ENCODE measurements around the gene SLCO6A1. TPM values are rescaled to one million over a fixed set of nuclear protein-coding genes. Genes with fewer than 3 reads are reported as not detected.
"Not testable (repeated sequence)": the region's sequence is repeated elsewhere in the genome, so short reads cannot be mapped to it uniquely, and the experiment has no call there.

Gene SLCO6A1
- total and polyA plus RNA-seq, 2 experiments from 2014 or later, result 0.34 to 3.1 TPM

GRCh38 chr5:102511666-102512065, 12.9 kb upstream of the SLCO6A1 start:
- Histone ChIP-seq H3K4me2 (no peak overlapping the region), H3F3A (replicated peaks; ENCODE audit: low read depth) (no peaks in the 10 kb centered on the region), H3K9me2 (ENCODE audit: insufficient read depth) (no peaks in the 10 kb centered on the region), H3K27me3 (ENCODE audit: insufficient read depth) (no peaks in the 10 kb centered on the region), H3K27ac (ENCODE audit: low read depth) (no peak overlapping the region), H3K4me1 (ENCODE audit: insufficient read depth) (no peaks in the 10 kb centered on the region), H2AFZ (no peak overlapping the region), H3K79me2 (replicated peaks; ENCODE audit: insufficient read depth) (no peaks in the 10 kb centered on the region), H4K20me1 (replicated peaks; ENCODE audit: insufficient read depth) (no peaks in the 10 kb centered on the region), H3K4me3 (no peak overlapping the region), H3K36me3 (ENCODE audit: insufficient read depth) (no peaks in the 10 kb centered on the region)
- Mint-ChIP-seq H3K27me3 (ENCODE audit: insufficient read depth, low read depth, poor library complexity) (peaks cover 3% of the 10 kb centered on the region), H3K27ac (no peak overlapping the region), H3K9me3 (no peaks in the 10 kb centered on the region), H3K4me1 (no peaks in the 10 kb centered on the region), H3K4me3 (no peak overlapping the region), H3K36me3 (ENCODE audit: low read depth) (no peaks in the 10 kb centered on the region)
- no peak for ATAC-seq
- TF ChIP-seq CREB1 (CRISPR knock-in tag; IDR thresholded peaks at IDR 0.05; ENCODE audit: low read depth) (no peak), CTCF (conservative IDR thresholded peaks at IDR 0.05; ENCODE audit: low read depth in 2 of 2) (no peak), POLR2AphosphoS5 (IDR thresholded peaks at IDR 0.05; ENCODE audit: low read depth) (no peak), ZNF331 (CRISPR knock-in tag; IDR thresholded peaks at IDR 0.05; ENCODE audit: low read depth) (no peak), EZH2 (IDR thresholded peaks at IDR 0.05; ENCODE audit: low read depth, unreplicated experiment) (no peak), ZNF114 (CRISPR knock-in tag; IDR thresholded peaks at IDR 0.05) (no peak), NANOG (IDR thresholded peaks at IDR 0.05; ENCODE audit: borderline replicate concordance) (no peak), STAT1 (IDR thresholded peaks at IDR 0.05; ENCODE audit: unreplicated experiment) (no peak), ETS1 (IDR thresholded peaks at IDR 0.05) (no peak)
- no peak for DNase-seq (ENCODE audit: low spot score)

DNA sequence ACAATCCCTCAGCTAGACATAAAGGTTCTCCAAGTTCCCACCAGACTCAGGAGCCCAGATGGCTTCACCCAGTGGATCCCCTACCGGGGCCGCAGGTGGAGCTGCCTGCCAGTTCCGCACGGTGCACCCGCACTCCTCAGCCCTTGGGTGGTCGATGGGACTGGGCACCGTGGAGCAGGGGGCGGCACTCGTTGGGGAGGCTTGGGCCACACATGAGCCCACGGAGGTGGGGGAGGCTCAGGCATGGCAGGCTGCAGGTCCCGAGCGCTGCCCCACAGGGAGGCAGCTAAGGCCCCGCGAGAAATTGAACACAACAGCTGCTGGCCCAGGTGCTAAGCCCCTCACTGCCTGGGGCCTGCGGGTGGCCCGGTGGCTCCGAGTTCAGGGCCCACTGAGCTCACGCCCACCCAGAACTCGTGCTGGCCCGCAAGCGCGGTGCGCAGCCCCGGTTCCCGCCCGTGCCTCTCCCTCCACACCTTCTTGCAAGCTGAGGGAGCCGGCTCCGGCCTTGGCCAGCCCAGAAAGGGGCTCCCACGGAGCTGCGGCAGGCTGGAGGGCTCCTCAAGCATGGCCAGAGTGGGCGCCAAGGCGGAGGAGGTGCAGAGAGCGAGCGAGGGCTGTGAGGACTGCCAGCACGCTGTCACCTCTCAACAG, 7.4 kb downstream of the SLCO6A1 start:
- H3K27ac ChIP-seq (ENCODE audit: low read depth); H3K4me3 ChIP-seq; H3K27me3 ChIP-seq (ENCODE audit: insufficient read depth); H3K36me3 ChIP-seq (ENCODE audit: insufficient read depth); H3K4me3 Mint-ChIP-seq; H3K4me2 ChIP-seq; H2AFZ ChIP-seq; H3K79me2 ChIP-seq (replicated peaks; ENCODE audit: insufficient read depth); ATAC-seq; H3K27me3 Mint-ChIP-seq (ENCODE audit: insufficient read depth, low read depth, poor library complexity); DNase-seq (ENCODE audit: low spot score); H4K20me1 ChIP-seq (replicated peaks; ENCODE audit: insufficient read depth); H3K4me1 Mint-ChIP-seq; H3K27ac Mint-ChIP-seq; H3K4me1 ChIP-seq (ENCODE audit: insufficient read depth); H3F3A ChIP-seq (replicated peaks; ENCODE audit: low read depth); H3K9me2 ChIP-seq (ENCODE audit: insufficient read depth): not testable (repeated sequence)
- Mint-ChIP-seq H3K36me3 (ENCODE audit: low read depth) (peaks cover 16% of the 10 kb centered on the region), H3K9me3 (peaks cover 16% of the 10 kb centered on the region)

Data from GM23338 (cell line).